ENCODE results near the gene ECM1.

ECM1 gene

GRCh38 chr1:150560011-150560438, 52.1 kb downstream of the ECM1 start:
- peak; percentile 74 for DNase-seq

GRCh38 chr1:150560576-150561253, 52.8 kb downstream of the ECM1 start:
- peak; percentile 82 for DNase-seq

GRCh38 chr1:150561254-150561973, 53.5 kb downstream of the ECM1 start:
- peak; percentile 51 for DNase-seq

GRCh38 chr1:150561974-150562445, 54.1 kb downstream of the ECM1 start:
- peak; percentile 80 for DNase-seq

- peak; percentile 61 for DNase-seq
Measured at GRCh38 chr1:150562446-150563339, 54.8 kb downstream of the ECM1 start.
